Erythroblast (primary cell): ENCODE measurements around the gene DHX38.

Experiments used
- GATA1 ChIP-seq: IDR thresholded peaks from 2 replicates; pipeline ENCODE4 v1.6.1; 2011; ENCODE audit warnings: low read depth, mild to moderate bottlenecking, control low read depth, low read length, moderate library complexity
- POLR2A ChIP-seq: IDR thresholded peaks from 2 replicates; pipeline ENCODE4 v1.6.1; 2011; ENCODE audit warnings: mild to moderate bottlenecking, low read length

GRCh38 chr16:72122308-72122707 lies 28.7 kb downstream of the DHX38 start:
- TF ChIP-seq POLR2A = no peak
- TF ChIP-seq GATA1 = no peak
